Stimulated activated CD4-positive, alpha-beta T cell treated with anti-CD3 and anti-CD28 coated beads, Interleukin-2, amount 100 ng/mL, for 24 hours (primary cell): ENCODE data around the gene ANKRD42.

Experiments used
- DNase-seq, 2 donors: peaks; one replicate each; pipeline ENCODE4 v3.0.0-alpha.2; 2020

Gene ANKRD42

DNA sequence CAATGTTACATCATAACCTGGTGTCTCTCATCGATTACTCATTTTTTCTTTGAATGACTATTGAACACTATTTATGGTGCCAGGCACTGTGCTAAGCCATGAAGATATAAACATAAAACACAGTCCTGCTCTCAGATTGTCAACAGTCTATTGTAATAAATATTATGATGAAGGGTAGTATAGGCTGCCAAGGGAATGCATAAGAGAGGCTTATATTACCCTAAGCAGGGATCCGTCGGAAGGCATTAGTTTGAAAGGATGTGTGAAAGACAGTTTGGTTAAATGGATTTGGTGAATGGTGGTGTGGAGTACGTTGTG lies 99.9 kb downstream of the ANKRD42 start:
- DNase-seq, result no peak

DNA sequence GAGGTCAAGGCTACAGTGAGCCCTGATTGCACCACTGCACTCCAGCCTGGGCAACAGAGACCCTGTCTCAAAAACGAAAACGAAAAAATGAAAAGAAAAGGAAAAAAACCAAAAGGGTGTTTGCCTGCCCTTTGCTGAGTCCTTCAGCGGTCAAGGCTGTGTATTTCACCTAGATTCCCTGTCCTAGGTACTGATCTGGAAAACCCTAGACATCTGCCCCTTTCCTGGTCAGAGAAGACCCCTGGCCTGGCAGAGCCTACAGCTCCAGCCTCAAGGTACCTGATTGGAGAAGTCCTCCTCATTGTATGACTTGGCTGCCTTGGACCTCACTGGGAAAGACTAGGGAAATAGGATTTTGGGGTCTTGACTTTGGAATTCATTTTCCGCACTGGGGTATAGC lies 100.7 kb downstream of the ANKRD42 start:
- no peak for DNase-seq
